ENCODE results near the gene AP1S3. TPM values are rescaled to one million over a fixed set of nuclear protein-coding genes. Genes with fewer than 3 reads are reported as not detected.

The AP1S3 gene
- total RNA-seq, 4 donors from 2014 or later: 0.80 to 6.4 (median 1.7) TPM

- no peak for DNase-seq (ENCODE audit: low spot score in 2 of 2)
- TF ChIP-seq CTCF (IDR thresholded peaks at IDR 0.05): no peak
- TF ChIP-seq POLR2A (IDR thresholded peaks at IDR 0.05): no peak
- no peak overlapping the region for H3K4me3 ChIP-seq (ENCODE audit: low read depth, poor library complexity, severe bottlenecking)
- 87 to 90% methylated on average over 8 of the region's 8 CpGs for WGBS, 2 donors
- intact Hi-C loops (cut with DNase I; ENCODE audit: low total_unique reads): no loop called here
Measured at GRCh38 chr2:223805008-223805407, 32.4 kb downstream of the AP1S3 start.

- DNase-seq (ENCODE audit: low spot score in 2 of 2): no peak
- WGBS, 2 donors: 69 to 73% methylated on average over 5 of the region's 5 CpGs
- TF ChIP-seq CTCF (IDR thresholded peaks at IDR 0.05): no peak
- no peak for TF ChIP-seq POLR2A (IDR thresholded peaks at IDR 0.05)
- no peak overlapping the region for H3K4me3 ChIP-seq (ENCODE audit: low read depth, poor library complexity, severe bottlenecking)
- intact Hi-C loops (cut with DNase I; ENCODE audit: low total_unique reads): no loop called here
Measured at GRCh38 chr2:223801736-223802135, 35.6 kb downstream of the AP1S3 start.

GRCh38 chr2:223800908-223801307, 36.5 kb downstream of the AP1S3 start:
- 88 to 90% methylated on average over 4 of the region's 4 CpGs for WGBS, 2 donors
- intact Hi-C loops (cut with DNase I; ENCODE audit: low total_unique reads): no loop called here

GRCh38 chr2:223797811-223798721, 39.3 kb downstream of the AP1S3 start:
- intact Hi-C loops (cut with DNase I; ENCODE audit: low total_unique reads): no loop called here
- H3K4me3 ChIP-seq (ENCODE audit: low read depth, poor library complexity, severe bottlenecking): no peak overlapping the region
- TF ChIP-seq POLR2A (IDR thresholded peaks at IDR 0.05) (no peak), CTCF (IDR thresholded peaks at IDR 0.05) (no peak)
- DNase-seq (ENCODE audit: low spot score in 2 of 2): no peak
- WGBS, 2 donors: 79 to 83% methylated on average over 4 of the region's 4 CpGs

More at GRCh38 chr2:223800908-223801307, 36.5 kb downstream of the AP1S3 start:
- H3K4me3 ChIP-seq (ENCODE audit: low read depth, poor library complexity, severe bottlenecking): no peak overlapping the region
- DNase-seq (ENCODE audit: low spot score in 2 of 2): no peak
- TF ChIP-seq CTCF (IDR thresholded peaks at IDR 0.05) (no peak), POLR2A (IDR thresholded peaks at IDR 0.05) (no peak)

GRCh38 chr2:223797037-223797436, 40.3 kb downstream of the AP1S3 start:
- TF ChIP-seq CTCF (IDR thresholded peaks at IDR 0.05): no peak
- WGBS, 2 donors: 74% methylated on average over 5 of the region's 5 CpGs
- DNase-seq (ENCODE audit: low spot score in 2 of 2): no peak
- intact Hi-C loops (cut with DNase I; ENCODE audit: low total_unique reads): no loop called here
- no peak overlapping the region for H3K4me3 ChIP-seq (ENCODE audit: low read depth, poor library complexity, severe bottlenecking)

Data from lower leg skin (tissue), 4 donors.